Measurements from ENCODE around the gene SPNS3.

Gene SPNS3

GRCh38 chr17:4536742-4537411, 103.1 kb downstream of the SPNS3 start:
- FAIRE-seq = no peak
- DNase-seq (ENCODE audit: extremely low spot score, insufficient read length, low read depth) = no peak
